ENCODE results near the gene GPM6B.

The GPM6B gene

GRCh38 chrX:13770013-13770535 lies 46.8 kb downstream of the GPM6B start:
- no peak for FAIRE-seq
- DNase-seq (ENCODE audit: insufficient read length, low spot score) = no peak
- no peak for TF ChIP-seq POLR2A (IDR thresholded peaks at IDR 0.05; ENCODE audit: low read depth, low read length)

GRCh38 chrX:13768939-13769338 lies 48.0 kb downstream of the GPM6B start:
- FAIRE-seq = no peak
- no peak for DNase-seq (ENCODE audit: insufficient read length, low spot score)
- TF ChIP-seq POLR2A (IDR thresholded peaks at IDR 0.05; ENCODE audit: low read depth, low read length) = no peak

- FAIRE-seq (no peak), DNase-seq (ENCODE audit: insufficient read length, low spot score) (no peak)
- TF ChIP-seq POLR2A (IDR thresholded peaks at IDR 0.05; ENCODE audit: low read depth, low read length) = no peak
Observed at GRCh38 chrX:13764765-13765164, 52.1 kb downstream of the GPM6B start.

- DNase-seq (ENCODE audit: insufficient read length, low spot score) = no peak
- no peak for TF ChIP-seq POLR2A (IDR thresholded peaks at IDR 0.05; ENCODE audit: low read depth, low read length)
- no peak for FAIRE-seq
Observed at GRCh38 chrX:13764281-13764680, 52.6 kb downstream of the GPM6B start.

- FAIRE-seq (no peak), DNase-seq (ENCODE audit: insufficient read length, low spot score) (no peak)
- no peak for TF ChIP-seq POLR2A (IDR thresholded peaks at IDR 0.05; ENCODE audit: low read depth, low read length)
Observed at GRCh38 chrX:13763489-13763888, 53.4 kb downstream of the GPM6B start.

- FAIRE-seq (no peak), DNase-seq (ENCODE audit: insufficient read length, low spot score) (no peak)
- no peak for TF ChIP-seq POLR2A (IDR thresholded peaks at IDR 0.05; ENCODE audit: low read depth, low read length)
Observed at GRCh38 chrX:13761606-13762414, 55.1 kb downstream of the GPM6B start.

GRCh38 chrX:13760426-13760825 lies 56.5 kb downstream of the GPM6B start:
- DNase-seq (ENCODE audit: insufficient read length, low spot score) (no peak), FAIRE-seq (no peak)
- TF ChIP-seq POLR2A (IDR thresholded peaks at IDR 0.05; ENCODE audit: low read depth, low read length) = no peak

GRCh38 chrX:13759152-13759718 lies 57.7 kb downstream of the GPM6B start:
- FAIRE-seq (no peak), DNase-seq (ENCODE audit: insufficient read length, low spot score) (no peak)
- no peak for TF ChIP-seq POLR2A (IDR thresholded peaks at IDR 0.05; ENCODE audit: low read depth, low read length)

GRCh38 chrX:13756381-13756780 lies 60.5 kb downstream of the GPM6B start:
- DNase-seq (ENCODE audit: insufficient read length, low spot score) (no peak), FAIRE-seq (no peak)
- TF ChIP-seq POLR2A (IDR thresholded peaks at IDR 0.05; ENCODE audit: low read depth, low read length) = no peak

- no peak for TF ChIP-seq POLR2A (IDR thresholded peaks at IDR 0.05; ENCODE audit: low read depth, low read length)
- FAIRE-seq (no peak), DNase-seq (ENCODE audit: insufficient read length, low spot score) (no peak)
Observed at GRCh38 chrX:13755254-13755653, 61.6 kb downstream of the GPM6B start.

GRCh38 chrX:13754765-13755164 lies 62.1 kb downstream of the GPM6B start:
- FAIRE-seq (no peak), DNase-seq (ENCODE audit: insufficient read length, low spot score) (no peak)
- TF ChIP-seq POLR2A (IDR thresholded peaks at IDR 0.05; ENCODE audit: low read depth, low read length) = no peak

- no peak for DNase-seq (ENCODE audit: insufficient read length, low spot score)
- TF ChIP-seq POLR2A (IDR thresholded peaks at IDR 0.05; ENCODE audit: low read depth, low read length) = no peak
- no peak for FAIRE-seq
Observed at GRCh38 chrX:13752646-13753045, 64.2 kb downstream of the GPM6B start.

- FAIRE-seq = no peak
- no peak for TF ChIP-seq POLR2A (IDR thresholded peaks at IDR 0.05; ENCODE audit: low read depth, low read length)
- no peak for DNase-seq (ENCODE audit: insufficient read length, low spot score)
Observed at GRCh38 chrX:13752141-13752540, 64.8 kb downstream of the GPM6B start.

- FAIRE-seq (no peak), DNase-seq (ENCODE audit: insufficient read length, low spot score) (no peak)
- TF ChIP-seq POLR2A (IDR thresholded peaks at IDR 0.05; ENCODE audit: low read depth, low read length) = no peak
Observed at GRCh38 chrX:13750812-13751211, 66.1 kb downstream of the GPM6B start.

GRCh38 chrX:13750204-13750603 lies 66.7 kb downstream of the GPM6B start:
- TF ChIP-seq POLR2A (IDR thresholded peaks at IDR 0.05; ENCODE audit: low read depth, low read length) = no peak
- DNase-seq (ENCODE audit: insufficient read length, low spot score) (no peak), FAIRE-seq (peak; percentile 99)
